ENCODE results near the gene NAPEPLD.

DNA sequence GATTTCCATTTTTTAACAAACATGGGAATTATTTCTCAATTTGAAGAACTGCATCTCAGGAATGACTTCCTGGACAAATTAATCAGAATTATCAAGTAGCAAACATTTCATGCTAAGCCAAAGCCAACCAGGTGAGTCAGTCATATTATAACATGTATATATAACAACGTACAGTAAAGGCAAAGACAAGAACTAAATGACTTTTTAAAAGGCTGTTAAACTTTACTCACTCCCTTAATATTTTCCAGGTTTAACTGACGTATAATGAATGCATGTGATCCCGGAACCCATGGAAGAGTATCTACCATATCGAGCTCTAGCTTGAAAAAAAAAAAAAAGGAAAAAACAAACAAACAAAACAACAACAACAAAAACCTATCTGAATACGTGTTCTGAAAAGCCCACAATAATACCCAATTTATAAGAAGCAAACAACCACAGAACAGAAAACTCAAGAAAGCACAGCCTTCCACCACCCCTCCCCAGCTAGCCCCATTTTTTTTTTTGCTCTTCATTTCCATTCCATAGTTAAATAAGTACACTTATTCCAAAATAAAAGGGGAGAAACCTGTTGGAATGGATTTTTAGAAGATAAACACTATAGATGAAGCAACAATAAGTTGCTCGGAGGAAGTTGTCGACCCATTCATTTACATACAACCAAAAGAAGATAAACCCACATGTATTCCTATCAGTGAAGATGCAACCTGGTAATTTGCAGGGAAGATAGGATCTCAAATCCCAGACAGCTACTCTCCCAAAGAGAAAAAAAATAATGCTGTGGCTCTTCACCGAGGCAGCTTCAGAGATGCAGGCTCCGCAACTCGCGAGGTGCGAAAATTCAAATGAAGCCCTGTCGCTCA is 537 bp downstream of the NAPEPLD start:
- no peak for TF ChIP-seq SIN3A (IDR thresholded peaks at IDR 0.05; ENCODE audit: borderline replicate concordance, insufficient read depth, low read length)
- TF ChIP-seq, protein P1, sequence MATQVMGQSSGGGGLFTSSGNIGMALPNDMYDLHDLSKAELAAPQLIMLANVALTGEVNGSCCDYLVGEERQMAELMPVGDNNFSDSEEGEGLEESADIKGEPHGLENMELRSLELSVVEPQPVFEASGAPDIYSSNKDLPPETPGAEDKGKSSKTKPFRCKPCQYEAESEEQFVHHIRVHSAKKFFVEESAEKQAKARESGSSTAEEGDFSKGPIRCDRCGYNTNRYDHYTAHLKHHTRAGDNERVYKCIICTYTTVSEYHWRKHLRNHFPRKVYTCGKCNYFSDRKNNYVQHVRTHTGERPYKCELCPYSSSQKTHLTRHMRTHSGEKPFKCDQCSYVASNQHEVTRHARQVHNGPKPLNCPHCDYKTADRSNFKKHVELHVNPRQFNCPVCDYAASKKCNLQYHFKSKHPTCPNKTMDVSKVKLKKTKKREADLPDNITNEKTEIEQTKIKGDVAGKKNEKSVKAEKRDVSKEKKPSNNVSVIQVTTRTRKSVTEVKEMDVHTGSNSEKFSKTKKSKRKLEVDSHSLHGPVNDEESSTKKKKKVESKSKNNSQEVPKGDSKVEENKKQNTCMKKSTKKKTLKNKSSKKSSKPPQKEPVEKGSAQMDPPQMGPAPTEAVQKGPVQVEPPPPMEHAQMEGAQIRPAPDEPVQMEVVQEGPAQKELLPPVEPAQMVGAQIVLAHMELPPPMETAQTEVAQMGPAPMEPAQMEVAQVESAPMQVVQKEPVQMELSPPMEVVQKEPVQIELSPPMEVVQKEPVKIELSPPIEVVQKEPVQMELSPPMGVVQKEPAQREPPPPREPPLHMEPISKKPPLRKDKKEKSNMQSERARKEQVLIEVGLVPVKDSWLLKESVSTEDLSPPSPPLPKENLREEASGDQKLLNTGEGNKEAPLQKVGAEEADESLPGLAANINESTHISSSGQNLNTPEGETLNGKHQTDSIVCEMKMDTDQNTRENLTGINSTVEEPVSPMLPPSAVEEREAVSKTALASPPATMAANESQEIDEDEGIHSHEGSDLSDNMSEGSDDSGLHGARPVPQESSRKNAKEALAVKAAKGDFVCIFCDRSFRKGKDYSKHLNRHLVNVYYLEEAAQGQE (IDR thresholded peaks at IDR 0.05; ENCODE audit: insufficient read depth in 1 of 2, low read depth in 2 of 2, low read length in 2 of 2), result no peak

Data from PFSK-1 (cell line).